Left ventricle myocardium superior (tissue), 1 donor: ENCODE results near the gene PMS2. TPM values are rescaled to one million over a fixed set of nuclear protein-coding genes. Genes with fewer than 3 reads are reported as not detected.
"Not testable (repeated sequence)": the region's sequence is repeated elsewhere in the genome, so short reads cannot be mapped to it uniquely, and the experiment has no call there.

ENCODE experiments used
- ATAC-seq: fragments of 200-7000 bp; cut with Tn5 transposase; one replicate; pipeline ENCODE4 v1.9.1; 2020; ENCODE audit warnings: mild to moderate bottlenecking, moderate library complexity
- DNase-seq: peaks from one replicate; pipeline ENCODE4 v3.0.0-alpha.2; 2020
- intact Hi-C: fragments of 100-400 bp; cut with micrococcal nuclease; formaldehyde crosslinking; loops from one replicate; pipeline ENCODE4 v1.11.0; 2022
- total RNA-seq: library from RNA; stranded (reverse); fragmentation: NEBNext Ultra II Directional; extraction: Animal tissue kit (Norgen Biotek cat#: 25700); gene quantifications from one replicate; pipeline ENCODE4 v1.2.1, GENCODE V29; 2021
- donor health status: DM: no; HTN: yes; CAD: no; lungs with severe emphysema.

Gene PMS2
- total RNA-seq, 1 donor from 2014 or later, result 5.9 TPM

DNA sequence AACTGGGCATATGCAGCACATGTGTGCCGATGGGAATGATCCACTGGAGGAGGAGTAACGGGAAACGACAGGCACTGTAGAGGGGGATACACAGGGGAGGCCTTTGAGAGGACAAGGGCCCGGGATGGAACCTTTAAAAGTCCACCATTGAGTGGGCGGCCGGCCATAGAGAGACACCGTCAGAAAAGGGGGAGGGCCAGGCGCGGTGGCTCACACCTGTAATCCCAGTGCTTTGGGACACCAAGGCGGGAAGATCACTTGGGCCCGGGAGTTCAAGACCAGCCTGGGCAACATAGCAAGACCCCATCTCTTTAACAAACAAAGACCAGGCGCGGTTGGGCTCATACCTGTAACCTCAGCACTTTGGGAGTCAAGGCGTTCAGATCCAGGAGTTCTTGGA is 77.6 kb downstream of the PMS2 start:
- intact Hi-C loops, ATAC-seq, DNase-seq: not testable (repeated sequence)

DNA sequence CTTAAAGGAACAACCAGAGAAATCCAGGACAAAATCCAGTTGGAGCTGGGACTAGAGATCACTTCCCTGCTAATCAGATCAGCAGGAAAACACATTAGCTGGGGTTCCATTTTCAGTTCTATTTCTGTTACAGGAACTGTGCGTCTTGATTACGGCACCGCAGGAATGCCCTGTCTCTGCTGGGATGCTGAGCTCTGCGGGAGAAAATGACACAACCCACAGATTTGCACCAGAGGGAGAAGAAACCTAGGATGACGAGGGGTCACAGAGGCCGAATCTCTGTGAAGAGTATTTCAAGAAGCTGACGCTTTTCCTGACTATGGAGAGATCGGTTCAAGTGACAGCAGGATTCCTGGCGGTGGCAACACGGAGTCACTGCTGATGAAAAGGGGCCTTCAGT is 78.6 kb downstream of the PMS2 start:
- peak; percentile 21 for ATAC-seq
- intact Hi-C loops, result not testable (repeated sequence)

DNA sequence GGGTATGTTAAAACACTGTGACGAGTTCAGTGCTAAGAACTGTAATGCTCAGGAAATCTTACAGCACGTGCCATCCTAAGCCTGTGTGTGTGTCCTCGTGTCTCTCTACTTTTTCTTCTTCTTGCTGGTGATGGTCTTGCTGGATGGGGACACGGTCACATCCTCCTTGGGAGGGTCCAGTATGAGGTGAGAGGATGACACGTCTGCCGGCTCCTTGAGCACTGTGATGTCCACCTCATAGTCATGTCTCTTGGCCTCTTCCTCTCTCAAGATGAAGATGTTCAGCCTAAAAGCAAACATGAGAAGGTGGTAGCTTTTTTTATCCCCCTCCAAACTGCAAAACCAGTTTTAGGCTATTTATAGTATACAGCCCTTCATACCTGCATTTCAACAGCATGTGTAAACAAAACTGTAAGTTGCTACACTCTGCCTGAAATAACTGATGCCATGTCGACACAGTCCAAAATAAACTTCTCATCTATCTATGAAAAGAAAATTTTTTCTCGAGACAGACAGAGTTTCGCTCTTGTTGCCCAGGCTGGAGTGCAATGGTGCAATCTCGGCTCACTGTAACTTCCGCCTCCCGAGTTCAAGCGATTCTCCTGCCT is 82.5 kb downstream of the PMS2 start:
- ATAC-seq, intact Hi-C loops, DNase-seq: not testable (repeated sequence)

More for the DNA sequence above, 78.6 kb downstream of the PMS2 start:
- DNase-seq, result not testable (repeated sequence)

DNA sequence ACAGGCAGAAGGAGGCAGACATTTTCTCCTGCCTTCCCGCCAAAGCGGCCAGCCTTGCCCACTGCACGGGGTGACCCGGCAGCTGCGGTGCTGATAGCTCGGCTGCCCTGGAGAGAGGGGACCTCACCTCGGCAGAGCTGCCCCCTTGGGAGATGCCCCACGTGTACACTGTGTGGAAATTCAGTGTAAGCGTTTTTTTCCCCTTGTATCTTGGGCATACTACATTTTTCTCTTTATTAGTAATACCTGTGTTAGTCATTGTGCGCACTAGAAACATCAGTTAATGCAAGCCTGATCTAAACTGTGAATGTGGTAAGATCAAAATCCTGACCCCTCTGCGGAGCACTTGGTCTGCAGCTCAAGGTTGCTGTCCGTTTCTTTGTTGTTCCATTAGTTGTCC is 84.2 kb downstream of the PMS2 start:
- intact Hi-C loops, ATAC-seq, DNase-seq: not testable (repeated sequence)

DNA sequence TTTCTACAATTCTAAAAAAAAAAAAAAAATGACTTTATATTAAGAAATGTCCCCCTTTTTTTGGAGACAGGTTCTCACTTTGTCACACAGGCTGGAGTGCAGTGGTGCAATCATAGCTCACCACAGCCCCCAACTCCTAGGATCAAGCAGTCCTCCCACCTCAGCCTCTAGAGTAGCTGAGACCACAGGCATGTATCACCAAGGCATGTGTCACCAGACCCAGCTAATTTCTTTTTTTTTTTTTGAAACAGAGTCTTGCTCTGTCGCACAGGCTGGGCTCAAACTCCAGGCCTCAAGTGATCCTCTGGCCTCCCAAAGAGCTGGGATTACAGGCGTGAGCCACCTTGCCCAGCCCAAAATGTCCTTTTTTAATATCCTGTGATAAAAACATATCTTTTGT is 84.7 kb downstream of the PMS2 start:
- DNase-seq, intact Hi-C loops: not testable (repeated sequence)

More for the DNA sequence above, 84.7 kb downstream of the PMS2 start:
- ATAC-seq, result not testable (repeated sequence)

Other genes with a start within 250 kb of the PMS2 start
- gene RNF216, start 227.4 kb downstream of the PMS2 start, total RNA-seq, result 24.5 TPM
- not detected for gene OCM, start 128.3 kb downstream of the PMS2 start, total RNA-seq
- 43.2 TPM for gene CCZ1, start 110.3 kb downstream of the PMS2 start, total RNA-seq
- gene RSPH10B, start 38.4 kb downstream of the PMS2 start, total RNA-seq, result not detected
- gene AIMP2, start 223 bp upstream of the PMS2 start, total RNA-seq, result 54.8 TPM
- 0.20 TPM for gene ANKRD61, start 22.3 kb upstream of the PMS2 start, total RNA-seq
- gene EIF2AK1, start 50.1 kb upstream of the PMS2 start, total RNA-seq, result 45.4 TPM
- gene USP42, start 95.9 kb upstream of the PMS2 start, total RNA-seq, result 5.2 TPM